Keratinocyte (primary cell): ENCODE data around the gene GRB2. TPM values are rescaled to one million over a fixed set of nuclear protein-coding genes. Genes with fewer than 3 reads are reported as not detected.

Experiments used
- DNase-seq: peaks from one replicate; pipeline ENCODE4 v3.0.0-alpha.2; 2011; ENCODE audit warnings: low read depth, missing footprints, low spot score
- FAIRE-seq: peaks from 2 replicates; lab custom pipeline; 2011; peaks lifted over from hg19 to GRCh38; lab: Jason Lieb, UNC
- H2AFZ ChIP-seq: 2 replicates; pipeline ENCODE4 v1.6.0; 2012; ENCODE audit warnings: low read length, control low read depth, inconsistent platforms; ENCODE audit not compliant: control insufficient read depth
- H3K27ac ChIP-seq: 2 replicates; pipeline ENCODE4 v1.5.1; 2011; ENCODE audit warnings: low read length; ENCODE audit not compliant: control insufficient read depth, insufficient read depth
- H3K27me3 ChIP-seq: 3 replicates; pipeline ENCODE4 v1.6.0; 2011; ENCODE audit warnings: low read length; ENCODE audit not compliant: control insufficient read depth, insufficient read depth; ENCODE audit errors: extremely low read depth
- H3K36me3 ChIP-seq, 2 experiments: 2 replicates in 1 of 2; 3 replicates in 1 of 2; pipeline ENCODE4 v1.5.1; 2011; ENCODE audit warnings: low read length in 2 of 2, mild to moderate bottlenecking in 1 of 2; ENCODE audit not compliant: control insufficient read depth in 2 of 2, insufficient read depth in 2 of 2; ENCODE audit errors: extremely low read depth in 1 of 2
- H3K4me1 ChIP-seq: 3 replicates; pipeline ENCODE4 v1.5.1; 2011; ENCODE audit warnings: low read length; ENCODE audit not compliant: control insufficient read depth, insufficient read depth; ENCODE audit errors: extremely low read depth
- H3K4me2 ChIP-seq: 3 replicates; pipeline ENCODE4 v1.6.0; 2011; ENCODE audit warnings: low read depth, low read length; ENCODE audit not compliant: control insufficient read depth, insufficient read depth; ENCODE audit errors: extremely low read depth
- H3K4me3 ChIP-seq, 3 experiments: fragments of 200-600 bp in 1 of 3; sonication (generic) in 1 of 3; 2 replicates in 2 of 3; 3 replicates in 1 of 3; pipeline ENCODE4 v1.5.1; 2011 to 2016; ENCODE audit warnings: low read length in 3 of 3, mild to moderate bottlenecking in 3 of 3, control low read depth in 2 of 3, inconsistent platforms in 1 of 3, low read depth in 1 of 3, mixed read lengths in 1 of 3, mixed run types in 1 of 3, moderate library complexity in 1 of 3; ENCODE audit not compliant: control insufficient read depth in 2 of 3, insufficient read depth in 2 of 3; ENCODE audit errors: extremely low read depth in 1 of 3
- H3K79me2 ChIP-seq: 2 replicates; pipeline ENCODE4 v1.6.0; 2012; ENCODE audit warnings: low read length; ENCODE audit not compliant: control insufficient read depth, insufficient read depth
- H3K9ac ChIP-seq: 3 replicates; pipeline ENCODE4 v1.6.0; 2011; ENCODE audit warnings: low read length; ENCODE audit not compliant: control insufficient read depth, insufficient read depth; ENCODE audit errors: extremely low read depth
- H3K9me1 ChIP-seq: 3 replicates; pipeline ENCODE4 v1.6.0; 2011; ENCODE audit warnings: low read length; ENCODE audit not compliant: control insufficient read depth, insufficient read depth; ENCODE audit errors: extremely low read depth
- H3K9me3 ChIP-seq: 2 replicates; pipeline ENCODE4 v1.5.1; 2012; ENCODE audit warnings: low read depth, low read length; ENCODE audit not compliant: control insufficient read depth
- H4K20me1 ChIP-seq: 3 replicates; pipeline ENCODE4 v1.6.0; 2011; ENCODE audit warnings: low read length; ENCODE audit not compliant: control insufficient read depth, insufficient read depth; ENCODE audit errors: extremely low read depth
- EZH2 ChIP-seq: IDR thresholded peaks from one replicate; pipeline ENCODE4 v1.6.1; 2012; ENCODE audit warnings: inconsistent platforms, mild to moderate bottlenecking, low read length, moderate library complexity
- dilution Hi-C: fragments of 300-500 bp; cut with MboI; formaldehyde crosslinking; loops from one replicate; pipeline ENCODE4 v1.7.0; 2020; ENCODE audit warnings: low sequenced_read_pairs; ENCODE audit not compliant: extremely low pct_ligation_motif_present
- polyA plus RNA-seq, 5 experiments: library from polyadenylated mRNA; depleted of rRNA in 3 of 5; stranded (reverse) in 3 of 5; stranded (forward) in 1 of 5; unstranded in 1 of 5; fragments of >200 nt; gene quantifications; 1 replicate in 1 of 5; 2 replicates in 3 of 5; 3 replicates in 1 of 5; pipeline versions ENCODE4 v1.2.1 to v1.2.3, GENCODE V29; 2011 to 2012; ENCODE audit warnings: missing spikeins in 2 of 5, low read depth in 1 of 5, low replicate concordance in 1 of 5
- TF ChIP-seq, protein P1 (sequence below), 3 experiments: IDR thresholded peaks in 1 of 3; conservative IDR thresholded peaks in 1 of 3; optimal IDR thresholded peaks in 1 of 3; 2 replicates in 2 of 3; 3 replicates in 1 of 3; pipeline versions ENCODE3 to v1.5.1; 2011; ENCODE audit warnings: low read length in 3 of 3, mild to moderate bottlenecking in 3 of 3, moderate library complexity in 2 of 3, control low read depth in 1 of 3, inconsistent platforms in 1 of 3; ENCODE audit not compliant: insufficient read depth in 2 of 3; ENCODE audit errors: extremely low read depth in 1 of 3

The GRB2 gene
- polyA plus RNA-seq, 1 donor (not counting 4 experiments of a cell fraction or from before 2014, with no cell fraction given): 62.0 TPM

DNA sequence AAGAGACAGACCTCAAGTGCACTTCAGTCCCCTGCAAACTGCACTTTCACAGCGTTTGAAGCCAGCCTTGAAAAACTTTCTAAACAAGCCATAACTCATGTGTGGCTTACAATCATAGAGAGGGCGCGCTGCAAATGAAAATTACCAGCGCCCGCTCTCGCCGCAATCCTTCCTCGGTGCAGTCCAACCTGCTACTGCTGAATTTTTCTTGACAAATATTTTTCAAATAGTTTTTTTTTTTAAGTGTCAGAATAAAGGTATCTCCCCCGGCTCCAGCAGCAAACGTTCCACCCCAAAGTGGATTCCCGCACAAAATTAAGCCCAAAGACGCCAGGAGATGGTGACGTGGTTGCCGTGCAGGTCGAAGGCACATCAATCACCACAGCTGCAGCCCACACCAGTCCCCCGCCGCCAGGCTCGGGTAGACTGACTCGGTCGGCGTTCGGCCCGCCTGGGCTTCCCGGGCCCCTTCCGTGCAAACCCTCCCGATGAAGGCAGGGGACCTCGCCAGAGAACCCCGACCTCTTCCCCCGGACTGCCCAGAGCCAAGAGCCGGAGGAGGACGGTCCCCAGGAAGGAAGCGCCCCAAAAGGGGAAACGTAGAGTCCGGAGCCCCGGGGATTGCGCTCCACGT, 630 bp downstream of the GRB2 start:
- dilution Hi-C loops: no loop called here
- Histone ChIP-seq H4K20me1 (peaks cover 6% of the 10 kb centered on the region), H3K27ac (peak overlapping the region; percentile 81), H3K79me2 (peaks cover 54% of the 10 kb centered on the region), H3K9me3 (no peaks in the 10 kb centered on the region), H3K4me1 (peaks cover 12% of the 10 kb centered on the region), H3K4me2 (peak overlapping the region; percentile 89), H3K9ac (peak overlapping the region; percentile 93), H3K9me1 (no peaks in the 10 kb centered on the region), H3K4me3 (peak overlapping the region; percentile 63 to 93 (median 86)), H3K36me3 (peaks cover 0 to 4% of the 10 kb centered on the region in 2 experiments), H3K27me3 (no peaks in the 10 kb centered on the region), H2AFZ (peak overlapping the region; percentile 84)
- no peak for DNase-seq
- no peak for TF ChIP-seq EZH2
- TF ChIP-seq, protein P1, sequence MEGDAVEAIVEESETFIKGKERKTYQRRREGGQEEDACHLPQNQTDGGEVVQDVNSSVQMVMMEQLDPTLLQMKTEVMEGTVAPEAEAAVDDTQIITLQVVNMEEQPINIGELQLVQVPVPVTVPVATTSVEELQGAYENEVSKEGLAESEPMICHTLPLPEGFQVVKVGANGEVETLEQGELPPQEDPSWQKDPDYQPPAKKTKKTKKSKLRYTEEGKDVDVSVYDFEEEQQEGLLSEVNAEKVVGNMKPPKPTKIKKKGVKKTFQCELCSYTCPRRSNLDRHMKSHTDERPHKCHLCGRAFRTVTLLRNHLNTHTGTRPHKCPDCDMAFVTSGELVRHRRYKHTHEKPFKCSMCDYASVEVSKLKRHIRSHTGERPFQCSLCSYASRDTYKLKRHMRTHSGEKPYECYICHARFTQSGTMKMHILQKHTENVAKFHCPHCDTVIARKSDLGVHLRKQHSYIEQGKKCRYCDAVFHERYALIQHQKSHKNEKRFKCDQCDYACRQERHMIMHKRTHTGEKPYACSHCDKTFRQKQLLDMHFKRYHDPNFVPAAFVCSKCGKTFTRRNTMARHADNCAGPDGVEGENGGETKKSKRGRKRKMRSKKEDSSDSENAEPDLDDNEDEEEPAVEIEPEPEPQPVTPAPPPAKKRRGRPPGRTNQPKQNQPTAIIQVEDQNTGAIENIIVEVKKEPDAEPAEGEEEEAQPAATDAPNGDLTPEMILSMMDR (optimal IDR thresholded peaks at IDR 0.05 in 1 of 3, IDR thresholded peaks at IDR 0.05 in 1 of 3, conservative IDR thresholded peaks at IDR 0.05 in 1 of 3; ENCODE audit: extremely low read depth in 1 of 3, insufficient read depth in 2 of 3, low read length in 3 of 3): no peak
- FAIRE-seq: no peak

DNA sequence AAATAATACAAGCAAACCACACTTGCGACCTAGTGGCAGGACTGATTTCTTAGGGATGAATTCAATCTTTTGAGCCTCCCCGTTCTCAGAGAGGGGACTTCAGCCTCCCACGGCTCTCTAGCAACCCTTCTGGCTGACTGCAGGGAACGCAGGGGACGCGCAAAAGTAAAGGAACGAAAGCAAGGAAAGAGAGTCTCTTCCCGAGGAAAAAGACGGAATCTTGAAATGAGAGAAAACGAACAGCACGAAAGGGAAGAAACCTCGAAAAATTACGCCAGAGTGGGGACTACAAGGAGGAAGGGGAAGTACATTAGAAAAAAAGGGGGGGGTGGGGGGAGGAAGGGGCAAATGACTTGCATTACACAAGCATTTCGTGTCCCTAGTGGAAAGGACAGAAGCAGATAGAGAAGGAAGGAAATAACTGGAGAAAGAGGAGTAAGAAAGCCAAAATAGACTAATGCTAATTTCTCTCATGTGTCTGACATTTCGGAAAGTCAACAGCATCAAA, 1.2 kb downstream of the GRB2 start:
- Histone ChIP-seq H3K9ac (peak overlapping the region; percentile 93), H3K36me3 (peaks cover 0 to 4% of the 10 kb centered on the region in 2 experiments), H2AFZ (no peak overlapping the region), H3K27ac (peak overlapping the region; percentile 81), H3K4me1 (peaks cover 12% of the 10 kb centered on the region), H3K9me3 (no peaks in the 10 kb centered on the region), H3K4me3 (peak overlapping the region; percentile 63 to 93 (median 86)), H4K20me1 (peaks cover 6% of the 10 kb centered on the region), H3K4me2 (peak overlapping the region; percentile 89), H3K27me3 (no peaks in the 10 kb centered on the region), H3K9me1 (no peaks in the 10 kb centered on the region), H3K79me2 (peaks cover 59% of the 10 kb centered on the region)
- DNase-seq (no peak), FAIRE-seq (no peak)
- TF ChIP-seq, protein P1 (optimal IDR thresholded peaks at IDR 0.05 in 1 of 3, IDR thresholded peaks at IDR 0.05 in 1 of 3, conservative IDR thresholded peaks at IDR 0.05 in 1 of 3; ENCODE audit: extremely low read depth in 1 of 3, insufficient read depth in 2 of 3, low read length in 3 of 3): peak; percentile 70 to 97 (median 89)
- TF ChIP-seq EZH2: no peak
- dilution Hi-C loops: no loop called here
